ENCODE measurements around the gene AJAP1. TPM values are rescaled to one million over a fixed set of nuclear protein-coding genes. Genes with fewer than 3 reads are reported as not detected.

The AJAP1 gene
- total and polyA plus RNA-seq, 2 experiments from 2014 or later, result not detected

- H3K27ac Mint-ChIP-seq, result no peak overlapping the region
- H3K9me3 Mint-ChIP-seq, result peaks cover 17% of the 10 kb centered on the region
- DNase-seq (ENCODE audit: low spot score), result no peak
- H3K9me2 ChIP-seq (ENCODE audit: insufficient read depth), result no peaks in the 10 kb centered on the region
- no peaks in the 10 kb centered on the region for H3K27me3 Mint-ChIP-seq (ENCODE audit: insufficient read depth, low read depth, poor library complexity)
- H3K4me2 ChIP-seq, result no peak overlapping the region
- H3K4me3 ChIP-seq, result no peak overlapping the region
- H4K20me1 ChIP-seq (replicated peaks; ENCODE audit: insufficient read depth), result no peaks in the 10 kb centered on the region
- no peak overlapping the region for H2AFZ ChIP-seq
- H3K36me3 ChIP-seq (ENCODE audit: insufficient read depth), result no peaks in the 10 kb centered on the region
- H3K79me2 ChIP-seq (replicated peaks; ENCODE audit: insufficient read depth), result no peaks in the 10 kb centered on the region
- H3K4me1 ChIP-seq (ENCODE audit: insufficient read depth), result no peaks in the 10 kb centered on the region
- no peak for ATAC-seq
- peaks cover 27% of the 10 kb centered on the region for H3K4me1 Mint-ChIP-seq
- no peaks in the 10 kb centered on the region for H3K27me3 ChIP-seq (ENCODE audit: insufficient read depth)
- H3K36me3 Mint-ChIP-seq (ENCODE audit: low read depth), result peaks cover 15% of the 10 kb centered on the region
- no peaks in the 10 kb centered on the region for H3F3A ChIP-seq (replicated peaks; ENCODE audit: low read depth)
- H3K27ac ChIP-seq (ENCODE audit: low read depth), result no peak overlapping the region
- H3K4me3 Mint-ChIP-seq, result no peak overlapping the region
- TF ChIP-seq ZNF331 (CRISPR knock-in tag; IDR thresholded peaks at IDR 0.05; ENCODE audit: low read depth) (no peak), ZNF114 (CRISPR knock-in tag; IDR thresholded peaks at IDR 0.05) (no peak), ZNF462 (CRISPR knock-in tag; IDR thresholded peaks at IDR 0.05) (no peak), CREB1 (CRISPR knock-in tag; IDR thresholded peaks at IDR 0.05; ENCODE audit: low read depth) (no peak), JUNB (IDR thresholded peaks at IDR 0.05; ENCODE audit: unreplicated experiment) (no peak), EZH2 (IDR thresholded peaks at IDR 0.05; ENCODE audit: low read depth, unreplicated experiment) (no peak), ETS1 (IDR thresholded peaks at IDR 0.05) (no peak), EZH2phosphoT487 (IDR thresholded peaks at IDR 0.05; ENCODE audit: unreplicated experiment) (no peak), REST (IDR thresholded peaks at IDR 0.05; ENCODE audit: unreplicated experiment) (no peak), POLR2AphosphoS5 (IDR thresholded peaks at IDR 0.05; ENCODE audit: low read depth) (no peak), NANOG (IDR thresholded peaks at IDR 0.05; ENCODE audit: borderline replicate concordance) (no peak), STAT1 (IDR thresholded peaks at IDR 0.05; ENCODE audit: unreplicated experiment) (no peak), CTCF (conservative IDR thresholded peaks at IDR 0.05; ENCODE audit: low read depth in 2 of 2) (no peak)
These were observed 105.3 kb downstream of the AJAP1 start for GRCh38 chr1:4759671-4760070.

All from GM23338 (cell line).